Hepatocyte (in vitro differentiated cells): ENCODE data around the gene TBR1. TPM values are rescaled to one million over a fixed set of nuclear protein-coding genes. Genes with fewer than 3 reads are reported as not detected.

Source experiments
- DNase-seq: peaks from one replicate; pipeline ENCODE4 v3.0.0-alpha.2; 2016; ENCODE audit warnings: low spot score
- H2AFZ ChIP-seq: fragments of 200-600 bp; sonication (generic); 2 replicates; pipeline ENCODE4 v1.6.0; 2016; ENCODE audit warnings: antibody characterized with exemption, mild to moderate bottlenecking
- H3K27ac ChIP-seq: fragments of 200-600 bp; sonication (generic); 2 replicates; pipeline ENCODE4 v1.5.1; 2016; ENCODE audit warnings: mild to moderate bottlenecking
- H3K27me3 ChIP-seq: fragments of 200-600 bp; sonication (generic); 2 replicates; pipeline ENCODE4 v1.6.1; 2016
- H3K36me3 ChIP-seq: fragments of 200-600 bp; sonication (generic); replicated peaks from 2 replicates; pipeline ENCODE4 v1.5.1; 2016; ENCODE audit warnings: low read depth; ENCODE audit not compliant: insufficient read depth
- H3K4me1 ChIP-seq: fragments of 200-600 bp; sonication (generic); 2 replicates; pipeline ENCODE4 v1.5.1; 2016; ENCODE audit warnings: mild to moderate bottlenecking, moderate library complexity; ENCODE audit not compliant: insufficient read depth
- H3K4me2 ChIP-seq: fragments of 200-600 bp; sonication (generic); 2 replicates; pipeline ENCODE4 v1.6.0; 2016
- H3K4me3 ChIP-seq: fragments of 200-600 bp; sonication (generic); 2 replicates; pipeline ENCODE4 v1.5.1; 2016; ENCODE audit warnings: mild to moderate bottlenecking
- H3K79me2 ChIP-seq: fragments of 200-600 bp; sonication (generic); 2 replicates; pipeline ENCODE4 v1.6.0; 2017; ENCODE audit warnings: mild to moderate bottlenecking
- H3K9me2 ChIP-seq: fragments of 200-600 bp; sonication (generic); replicated peaks from 2 replicates; pipeline ENCODE4 v1.6.0; 2017; ENCODE audit warnings: mild to moderate bottlenecking; ENCODE audit not compliant: insufficient read depth
- H3K9me3 ChIP-seq: fragments of 200-600 bp; sonication (generic); 2 replicates; pipeline ENCODE4 v1.5.1; 2016; ENCODE audit warnings: low read depth, mild to moderate bottlenecking
- H4K20me1 ChIP-seq: fragments of 200-600 bp; sonication (generic); 2 replicates; pipeline ENCODE4 v1.6.0; 2016; ENCODE audit warnings: mild to moderate bottlenecking; ENCODE audit not compliant: insufficient read depth, poor library complexity, severe bottlenecking
- EZH2 ChIP-seq: fragments of 200-600 bp; sonication (generic); IDR thresholded peaks from 2 replicates; pipeline ENCODE4 v1.6.1; 2016; ENCODE audit warnings: antibody characterized with exemption, mild to moderate bottlenecking, borderline replicate concordance
- EZH2phosphoT487 ChIP-seq: fragments of 200-600 bp; sonication (generic); IDR thresholded peaks from one replicate; pipeline ENCODE4 v1.6.1; 2018; ENCODE audit warnings: antibody characterized with exemption, mild to moderate bottlenecking, low read depth, moderate library complexity; ENCODE audit not compliant: unreplicated experiment, severe bottlenecking
- WGBS: methylation state at CpG from one replicate; pipeline ENCODE4 v1.1.6; 2016; ENCODE audit warnings: low lambda C conversion rate; ENCODE audit errors: missing lambda C conversion rate; 5-methylcytosine and 5-hydroxymethylcytosine counted together
- polyA plus RNA-seq: library from polyadenylated mRNA; unstranded; fragments of >200 nt; fragmentation: Nextera tagmentation; extraction: Ambion mirVana; gene quantifications from 2 replicates; pipeline ENCODE4 v1.2.1, GENCODE V29; 2016
- total RNA-seq: library from RNA; depleted of rRNA; stranded (reverse); fragments of >200 nt; gene quantifications from 2 replicates; pipeline ENCODE4 v1.2.3, GENCODE V29; 2014
- TF ChIP-seq, protein P1 (sequence below): fragments of 200-600 bp; sonication (generic); IDR thresholded peaks from 2 replicates; pipeline ENCODE4 v1.5.1; 2016; ENCODE audit warnings: antibody characterized with exemption, mild to moderate bottlenecking; ENCODE audit not compliant: poor library complexity

Gene TBR1
- total and polyA plus RNA-seq, 2 experiments from 2014 or later = not detected

DNA sequence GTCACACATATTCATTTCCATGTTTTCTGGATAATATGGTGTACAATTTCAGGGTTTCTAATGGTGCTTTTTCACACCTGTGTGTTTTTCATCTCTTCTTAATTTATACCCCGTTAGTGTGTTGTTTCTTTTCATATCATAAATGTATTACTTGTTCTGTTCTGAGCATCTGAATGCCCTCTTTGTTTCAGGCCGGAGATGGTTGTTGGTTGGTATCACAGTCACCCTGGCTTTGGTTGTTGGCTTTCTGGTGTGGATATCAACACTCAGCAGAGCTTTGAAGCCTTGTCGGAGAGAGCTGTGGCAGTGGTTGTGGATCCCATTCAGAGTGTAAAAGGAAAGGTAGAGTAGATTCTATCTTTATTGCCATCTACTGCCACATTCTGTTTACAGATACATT lies 45.1 kb upstream of the TBR1 start:
- no peaks in the 10 kb centered on the region for H3K9me2 ChIP-seq
- H3K4me3 ChIP-seq = no peak overlapping the region
- H3K36me3 ChIP-seq = no peaks in the 10 kb centered on the region
- no peaks in the 10 kb centered on the region for H3K27me3 ChIP-seq
- H2AFZ ChIP-seq = no peak overlapping the region
- no peak overlapping the region for H3K4me2 ChIP-seq
- H4K20me1 ChIP-seq = peaks cover 3% of the 10 kb centered on the region
- WGBS = 70% methylated on average over 3 of the region's 3 CpGs
- no peaks in the 10 kb centered on the region for H3K9me3 ChIP-seq
- H3K79me2 ChIP-seq = peaks cover 3% of the 10 kb centered on the region
- TF ChIP-seq, protein P1, sequence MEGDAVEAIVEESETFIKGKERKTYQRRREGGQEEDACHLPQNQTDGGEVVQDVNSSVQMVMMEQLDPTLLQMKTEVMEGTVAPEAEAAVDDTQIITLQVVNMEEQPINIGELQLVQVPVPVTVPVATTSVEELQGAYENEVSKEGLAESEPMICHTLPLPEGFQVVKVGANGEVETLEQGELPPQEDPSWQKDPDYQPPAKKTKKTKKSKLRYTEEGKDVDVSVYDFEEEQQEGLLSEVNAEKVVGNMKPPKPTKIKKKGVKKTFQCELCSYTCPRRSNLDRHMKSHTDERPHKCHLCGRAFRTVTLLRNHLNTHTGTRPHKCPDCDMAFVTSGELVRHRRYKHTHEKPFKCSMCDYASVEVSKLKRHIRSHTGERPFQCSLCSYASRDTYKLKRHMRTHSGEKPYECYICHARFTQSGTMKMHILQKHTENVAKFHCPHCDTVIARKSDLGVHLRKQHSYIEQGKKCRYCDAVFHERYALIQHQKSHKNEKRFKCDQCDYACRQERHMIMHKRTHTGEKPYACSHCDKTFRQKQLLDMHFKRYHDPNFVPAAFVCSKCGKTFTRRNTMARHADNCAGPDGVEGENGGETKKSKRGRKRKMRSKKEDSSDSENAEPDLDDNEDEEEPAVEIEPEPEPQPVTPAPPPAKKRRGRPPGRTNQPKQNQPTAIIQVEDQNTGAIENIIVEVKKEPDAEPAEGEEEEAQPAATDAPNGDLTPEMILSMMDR = no peak
- no peak for TF ChIP-seq EZH2phosphoT487
- no peak for TF ChIP-seq EZH2
- H3K27ac ChIP-seq = no peak overlapping the region
- DNase-seq = no peak
- no peaks in the 10 kb centered on the region for H3K4me1 ChIP-seq

DNA sequence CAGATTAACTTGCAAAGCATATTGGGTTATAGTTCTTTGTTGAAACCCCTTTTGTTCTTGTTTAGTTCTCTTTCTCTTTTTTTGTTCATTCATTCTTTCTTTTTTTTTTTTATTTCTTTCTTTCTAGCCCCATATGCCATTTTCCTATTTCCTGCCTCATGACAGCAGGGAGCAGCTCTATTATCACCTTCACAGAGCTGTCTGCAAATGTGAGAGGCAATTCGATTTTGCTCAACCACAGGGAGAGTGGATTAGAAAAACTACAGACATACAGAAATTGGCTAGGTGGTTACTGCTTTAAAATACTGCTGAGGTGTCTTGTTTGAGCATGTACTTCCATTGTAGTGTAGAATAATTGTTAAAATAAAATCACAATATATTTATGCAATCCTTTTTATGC lies 44.2 kb upstream of the TBR1 start:
- DNase-seq = no peak
- H3K27me3 ChIP-seq = no peaks in the 10 kb centered on the region
- TF ChIP-seq EZH2phosphoT487 (no peak), EZH2 (no peak)
- TF ChIP-seq, protein P1 = no peak
- no peak overlapping the region for H3K27ac ChIP-seq
- WGBS = 18% methylated on average over 1 of the region's 1 CpG
- H4K20me1 ChIP-seq = peaks cover 3% of the 10 kb centered on the region
- H3K4me2 ChIP-seq = no peak overlapping the region
- no peaks in the 10 kb centered on the region for H3K9me2 ChIP-seq
- H3K4me1 ChIP-seq = no peaks in the 10 kb centered on the region
- H2AFZ ChIP-seq = no peak overlapping the region
- H3K9me3 ChIP-seq = no peaks in the 10 kb centered on the region
- H3K36me3 ChIP-seq = no peaks in the 10 kb centered on the region
- H3K79me2 ChIP-seq = no peaks in the 10 kb centered on the region
- H3K4me3 ChIP-seq = no peak overlapping the region

DNA sequence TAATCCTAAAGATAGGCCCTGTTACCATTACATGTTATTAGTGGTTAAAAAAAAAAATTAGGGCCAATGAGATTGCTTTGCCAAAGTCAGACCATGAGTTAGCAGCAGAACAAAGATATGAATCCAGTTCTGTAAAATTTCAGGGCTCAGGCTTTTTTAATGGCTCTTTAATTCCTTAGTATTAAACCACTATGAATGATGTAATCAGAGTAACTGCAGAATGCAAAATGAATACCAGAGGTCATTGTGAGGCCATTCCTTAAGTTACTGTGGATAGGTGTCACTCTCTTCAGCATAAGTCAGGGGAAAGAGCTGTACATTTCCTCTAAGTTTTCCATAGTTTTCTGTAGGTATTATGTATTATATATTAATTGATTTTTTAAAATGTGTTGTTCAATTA lies 42.2 kb upstream of the TBR1 start:
- H3K4me2 ChIP-seq = no peak overlapping the region
- TF ChIP-seq EZH2phosphoT487 = no peak
- TF ChIP-seq EZH2 = no peak
- TF ChIP-seq, protein P1 = no peak
- no peaks in the 10 kb centered on the region for H3K79me2 ChIP-seq
- H2AFZ ChIP-seq = no peak overlapping the region
- no peaks in the 10 kb centered on the region for H3K36me3 ChIP-seq
- no peak overlapping the region for H3K27ac ChIP-seq
- H3K4me1 ChIP-seq = no peaks in the 10 kb centered on the region
- H3K9me3 ChIP-seq = no peaks in the 10 kb centered on the region
- no peaks in the 10 kb centered on the region for H3K9me2 ChIP-seq
- no peak overlapping the region for H3K4me3 ChIP-seq
- no peak for DNase-seq
- H3K27me3 ChIP-seq = no peaks in the 10 kb centered on the region
- H4K20me1 ChIP-seq = peaks cover 3% of the 10 kb centered on the region

DNA sequence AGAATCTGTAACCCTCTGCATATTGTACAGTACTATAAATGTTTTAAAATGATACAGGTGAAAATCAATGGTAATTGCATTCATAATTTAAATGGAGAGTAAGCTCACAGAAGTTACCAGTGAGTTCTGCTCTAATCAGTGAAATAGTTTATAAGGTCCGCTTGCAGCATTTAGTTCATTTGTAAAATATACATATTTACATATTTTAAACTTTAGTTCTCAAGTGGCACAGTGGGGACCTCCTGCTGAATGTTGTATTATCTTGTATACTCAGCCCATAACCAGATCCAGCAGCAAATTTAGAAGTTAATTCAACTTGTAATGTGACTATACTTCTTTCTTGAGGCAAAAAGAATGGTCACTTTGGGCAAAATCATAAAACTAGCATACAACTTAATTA lies 41.7 kb upstream of the TBR1 start:
- Histone ChIP-seq H3K27me3 (no peaks in the 10 kb centered on the region), H3K4me2 (no peak overlapping the region), H2AFZ (no peak overlapping the region), H4K20me1 (peaks cover 3% of the 10 kb centered on the region), H3K4me3 (no peak overlapping the region), H3K4me1 (no peaks in the 10 kb centered on the region), H3K9me2 (no peaks in the 10 kb centered on the region), H3K9me3 (no peaks in the 10 kb centered on the region), H3K27ac (no peak overlapping the region), H3K36me3 (no peaks in the 10 kb centered on the region), H3K79me2 (no peaks in the 10 kb centered on the region)
- DNase-seq = no peak
- WGBS = 94% methylated on average over 1 of the region's 1 CpG
- TF ChIP-seq, protein P1 = no peak
- TF ChIP-seq EZH2 = no peak
- no peak for TF ChIP-seq EZH2phosphoT487
